A673 (cell line): ENCODE results near the gene DCP2. TPM values are rescaled to one million over a fixed set of nuclear protein-coding genes. Genes with fewer than 3 reads are reported as not detected.

Source experiments
- BruUV-seq: library from RNA; stranded (reverse); fragments of 400-500 nt; replicated peaks from 2 replicates; lab custom pipeline; 2021; lab: Mats Ljungman, UMichigan
- CTCF ChIA-PET: fragments of 300-600 bp; sonication (Branson Sonifier 250); formaldehyde crosslinking; loops from one replicate; lab custom pipeline; 2022; ENCODE audit warnings: antibody characterized with exemption; lab: Charles Lee
- POLR2A ChIA-PET: fragments of 300-600 bp; sonication (Branson Sonifier 250); formaldehyde crosslinking; loops from one replicate; lab custom pipeline; 2022; ENCODE audit warnings: antibody characterized with exemption; ENCODE audit not compliant: low non-redundant PET; lab: Charles Lee
- DNase-seq: peaks from one replicate; pipeline ENCODE4 v3.0.0-alpha.2; 2015; ENCODE audit warnings: low spot score
- H3K27ac ChIP-seq: fragments of 200-600 bp; sonication (generic); 2 replicates; pipeline ENCODE4 v1.5.1; 2016; ENCODE audit warnings: mixed run types, low read depth, mild to moderate bottlenecking, mixed read lengths, antibody characterized with exemption, low read length; ENCODE audit not compliant: poor library complexity, severe bottlenecking
- H3K27me3 ChIP-seq: fragments of 200-600 bp; sonication (generic); replicated peaks from 2 replicates; pipeline ENCODE4 v1.6.1; 2017; ENCODE audit warnings: mixed run types, low read depth, mild to moderate bottlenecking, mixed read lengths, antibody characterized with exemption, low read length; ENCODE audit not compliant: insufficient read depth, poor library complexity
- H3K36me3 ChIP-seq: fragments of 200-600 bp; sonication (generic); 2 replicates; pipeline ENCODE4 v1.6.1; 2016; ENCODE audit warnings: mixed run types, mild to moderate bottlenecking, mixed read lengths, antibody characterized with exemption, low read length; ENCODE audit not compliant: insufficient read depth, poor library complexity, severe bottlenecking
- H3K4me1 ChIP-seq: fragments of 200-600 bp; sonication (generic); 2 replicates; pipeline ENCODE4 v1.6.1; 2017; ENCODE audit warnings: mixed run types, mild to moderate bottlenecking, mixed read lengths, antibody characterized with exemption, low read length; ENCODE audit not compliant: insufficient read depth, poor library complexity, severe bottlenecking
- H3K4me3 ChIP-seq: fragments of 200-600 bp; sonication (generic); 2 replicates; pipeline ENCODE4 v1.5.1; 2016; ENCODE audit warnings: low read depth, mixed run types, mild to moderate bottlenecking, mixed read lengths, low read length; ENCODE audit not compliant: poor library complexity, severe bottlenecking
- H3K9me3 ChIP-seq: fragments of 200-600 bp; sonication (generic); 2 replicates; pipeline ENCODE4 v1.6.1; 2016; ENCODE audit warnings: mixed run types, low read depth, mild to moderate bottlenecking, mixed read lengths, antibody characterized with exemption, low read length; ENCODE audit not compliant: poor library complexity, severe bottlenecking
- CTCF ChIP-seq: fragments of 300-800, 200-600 bp; sonication (generic); conservative IDR thresholded peaks from 2 replicates; pipeline ENCODE4 v1.5.1; 2017; ENCODE audit warnings: low read depth, mild to moderate bottlenecking, antibody characterized with exemption, low read length, moderate library complexity, mixed read lengths
- EZH2 ChIP-seq: fragments of 200-600 bp; sonication (generic); IDR thresholded peaks from 2 replicates; pipeline ENCODE4 v1.6.1; 2017; ENCODE audit warnings: borderline replicate concordance, low read depth, mild to moderate bottlenecking, mixed read lengths, antibody characterized with exemption, low read length; ENCODE audit not compliant: poor library complexity, severe bottlenecking
- intact Hi-C: fragments of 100-400 bp; cut with micrococcal nuclease; formaldehyde crosslinking; loops from one replicate; pipeline ENCODE4 v1.10.0; 2022; ENCODE audit not compliant: unreplicated experiment
- total RNA-seq: library from RNA; stranded (reverse); gene quantifications from 2 replicates; pipeline ENCODE4 v1.2.3, GENCODE V29; 2021

The DCP2 gene
- total RNA-seq, 1 experiment from 2014 or later, result 73.5 TPM

GRCh38 chr5:113050721-113051382 lies 74.3 kb downstream of the DCP2 start:
- ChIA-PET POLR2A (no interaction called here), CTCF (no interaction called here)
- Histone ChIP-seq H3K9me3 (no peaks in the 10 kb centered on the region), H3K4me3 (no peak overlapping the region), H3K4me1 (no peaks in the 10 kb centered on the region), H3K27ac (no peak overlapping the region), H3K36me3 (no peaks in the 10 kb centered on the region), H3K27me3 (no peaks in the 10 kb centered on the region)
- DNase-seq, result no peak
- TF ChIP-seq EZH2 (no peak), CTCF (no peak)
- intact Hi-C loops, result no loop called here
- no TSS peak for BruUV-seq

- no peak for DNase-seq
- Histone ChIP-seq H3K9me3 (no peaks in the 10 kb centered on the region), H3K4me3 (no peak overlapping the region), H3K27me3 (no peaks in the 10 kb centered on the region), H3K36me3 (no peaks in the 10 kb centered on the region), H3K4me1 (no peaks in the 10 kb centered on the region), H3K27ac (no peak overlapping the region)
- ChIA-PET POLR2A (no interaction called here), CTCF (no interaction called here)
- intact Hi-C loops, result no loop called here
- no peak for TF ChIP-seq CTCF
- no peak for TF ChIP-seq EZH2
- no TSS peak for BruUV-seq
Measured at GRCh38 chr5:113052041-113052795, 75.6 kb downstream of the DCP2 start.

- no peaks in the 10 kb centered on the region for H3K4me1 ChIP-seq
- no peak overlapping the region for H3K4me3 ChIP-seq
- no peak for DNase-seq
- CTCF ChIA-PET, result no interaction called here
- POLR2A ChIA-PET, result no interaction called here
- no peaks in the 10 kb centered on the region for H3K36me3 ChIP-seq
- BruUV-seq, result no TSS peak
- no peak overlapping the region for H3K27ac ChIP-seq
- intact Hi-C loops, result no loop called here
- H3K9me3 ChIP-seq, result no peaks in the 10 kb centered on the region
- H3K27me3 ChIP-seq, result no peaks in the 10 kb centered on the region
- TF ChIP-seq EZH2 (no peak), CTCF (no peak)
Measured at GRCh38 chr5:113053511-113053995, 77.0 kb downstream of the DCP2 start.
